Right lobe of liver (tissue), 4 donors: Measurements from ENCODE around the gene PROX1.

Source experiments
- CTCF ChIP-seq, 4 donors: fragments of 200-600 bp in 3 of 4; fragments of 450-650 bp in 1 of 4; IDR thresholded peaks; one replicate each; pipeline versions ENCODE4 v1.5.1 to v1.8.0; 2016 to 2022; ENCODE audit warnings: antibody characterized with exemption in 4 of 4, mild to moderate bottlenecking in 2 of 4
- POLR2A ChIP-seq: fragments of 450-650 bp; IDR thresholded peaks from one replicate; pipeline ENCODE4 v1.6.1; 2017; ENCODE audit warnings: antibody characterized with exemption, mild to moderate bottlenecking
- donor health status: DM: no; HTN: no; CAD: no.
- donor health status: DM: no; HTN: no; CAD: no.
- donor health status: DM: no; HTN: yes; CAD: no.

- TF ChIP-seq POLR2A: no peak
- no peak for TF ChIP-seq CTCF (IDR thresholded peaks at IDR 0.05)
Observed at GRCh38 chr1:213998785-213999184, 11.0 kb downstream of the PROX1 start.
